OCI-LY7 (cell line): ENCODE data around the gene ZCCHC8.
"Not testable (repeated sequence)": the region's sequence is repeated elsewhere in the genome, so short reads cannot be mapped to it uniquely, and the experiment has no call there.

ENCODE experiments used
- CTCF ChIP-seq: fragments of 200-600 bp; sonication (generic); conservative IDR thresholded peaks from 2 replicates; pipeline ENCODE4 v1.5.1; 2014; ENCODE audit warnings: mild to moderate bottlenecking, antibody characterized with exemption, low read length, moderate library complexity, mixed read lengths
- EZH2phosphoT487 ChIP-seq: fragments of 200-600 bp; sonication (generic); IDR thresholded peaks from 2 replicates; pipeline ENCODE4 v1.6.1; 2018; ENCODE audit warnings: low read depth, borderline replicate concordance, mild to moderate bottlenecking, mixed run types, antibody characterized with exemption, low read length, moderate library complexity, mixed read lengths

GRCh38 chr12:122438822-122439221 lies 61.9 kb downstream of the ZCCHC8 start:
- TF ChIP-seq CTCF, EZH2phosphoT487: not testable (repeated sequence)
